ENCODE measurements around the gene SAP130. TPM values are rescaled to one million over a fixed set of nuclear protein-coding genes. Genes with fewer than 3 reads are reported as not detected.

SAP130 gene
- total RNA-seq, 1 experiment from 2014 or later = 45.6 TPM

DNA sequence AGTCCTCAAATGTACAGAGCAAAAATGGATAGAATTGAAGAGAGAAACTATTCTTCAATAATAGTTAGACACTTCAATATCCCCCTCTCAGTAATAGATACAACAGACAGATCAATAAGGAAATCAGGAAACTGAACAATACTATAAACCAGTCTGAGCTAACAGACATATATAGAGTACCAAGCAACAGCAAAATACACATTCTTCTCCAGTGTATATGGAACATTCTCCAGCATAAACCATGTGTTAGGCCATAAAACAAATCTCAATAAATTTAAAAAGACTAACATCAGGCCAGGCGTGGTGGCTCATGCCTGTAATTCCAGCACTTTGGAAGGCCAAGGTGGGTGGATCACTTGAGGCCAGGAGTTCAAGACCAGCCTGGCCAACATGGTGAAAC lies 98.4 kb downstream of the SAP130 start:
- Histone ChIP-seq H2AK5ac (ENCODE audit: insufficient read length, low read length) (no peak overlapping the region), H3K27me3 (ENCODE audit: insufficient read depth, low read length) (no peaks in the 10 kb centered on the region), H3K4me1 (ENCODE audit: insufficient read depth, low read length) (no peaks in the 10 kb centered on the region), H3K56ac (ENCODE audit: insufficient read length, low read depth, low read length) (no peak overlapping the region), H4K20me1 (ENCODE audit: control insufficient read depth, insufficient read depth, insufficient read length) (no peaks in the 10 kb centered on the region), H2BK120ac (ENCODE audit: low read depth, low read length, poor library complexity, severe bottlenecking) (no peak overlapping the region), H3K9ac (ENCODE audit: extremely low read depth, insufficient read length, low read length) (no peak overlapping the region), H3K23ac (ENCODE audit: insufficient read length, low read depth, low read length) (no peak overlapping the region), H3K27ac (ENCODE audit: insufficient read length, low read depth, low read length) (no peak overlapping the region), H3K23me2 (ENCODE audit: insufficient read length, low read depth, low read length, poor library complexity, severe bottlenecking) (no peaks in the 10 kb centered on the region), H3K4ac (ENCODE audit: low read depth, low read length) (no peak overlapping the region), H2BK20ac (ENCODE audit: low read depth, low read length, poor library complexity, severe bottlenecking) (no peak overlapping the region), H2BK5ac (ENCODE audit: insufficient read length, low read length) (no peak overlapping the region), H2BK15ac (ENCODE audit: low read depth, low read length) (no peak overlapping the region), H3K18ac (ENCODE audit: insufficient read length, low read depth, low read length) (no peak overlapping the region), H3T11ph (ENCODE audit: low read length) (no peak overlapping the region), H2BK12ac (ENCODE audit: insufficient read length, low read depth, low read length) (no peak overlapping the region), H3K14ac (ENCODE audit: insufficient read depth, low read length) (no peak overlapping the region), H3K9me3 (ENCODE audit: control insufficient read depth, low read depth, low read length) (no peaks in the 10 kb centered on the region), H2AFZ (ENCODE audit: low read length) (no peak overlapping the region), H3K79me1 (ENCODE audit: insufficient read depth, low read depth, low read length, poor library complexity, severe bottlenecking) (no peaks in the 10 kb centered on the region), H3K79me2 (ENCODE audit: insufficient read depth, low read length) (no peaks in the 10 kb centered on the region), H4K8ac (replicated peaks; ENCODE audit: insufficient read length, low read depth, low read length) (no peak overlapping the region), H4K5ac (ENCODE audit: insufficient read length, low read depth, low read length) (no peak overlapping the region), H4K91ac (ENCODE audit: insufficient read length, low read depth, low read length) (no peak overlapping the region), H3K4me2 (ENCODE audit: insufficient read depth, insufficient read length, low read length) (no peak overlapping the region)
- Mint-ChIP-seq H3K36me3 (ENCODE audit: insufficient read depth in 1 of 3, low read depth in 3 of 3) (no peaks in the 10 kb centered on the region), H3K4me1 (0 out of 4 replicates have a peak, but pooled peaks cover 0 to 8% of the 10 kb centered on the region in 2 experiments), H3K9me3 (no peaks in the 10 kb centered on the region), H3K27me3 (ENCODE audit: low read depth) (no peaks in the 10 kb centered on the region; the same call in 1 of the 2 replicates), H3K4me3 (no peak overlapping the region), H3K27ac (no peak overlapping the region)
- TF ChIP-seq, protein P1, sequence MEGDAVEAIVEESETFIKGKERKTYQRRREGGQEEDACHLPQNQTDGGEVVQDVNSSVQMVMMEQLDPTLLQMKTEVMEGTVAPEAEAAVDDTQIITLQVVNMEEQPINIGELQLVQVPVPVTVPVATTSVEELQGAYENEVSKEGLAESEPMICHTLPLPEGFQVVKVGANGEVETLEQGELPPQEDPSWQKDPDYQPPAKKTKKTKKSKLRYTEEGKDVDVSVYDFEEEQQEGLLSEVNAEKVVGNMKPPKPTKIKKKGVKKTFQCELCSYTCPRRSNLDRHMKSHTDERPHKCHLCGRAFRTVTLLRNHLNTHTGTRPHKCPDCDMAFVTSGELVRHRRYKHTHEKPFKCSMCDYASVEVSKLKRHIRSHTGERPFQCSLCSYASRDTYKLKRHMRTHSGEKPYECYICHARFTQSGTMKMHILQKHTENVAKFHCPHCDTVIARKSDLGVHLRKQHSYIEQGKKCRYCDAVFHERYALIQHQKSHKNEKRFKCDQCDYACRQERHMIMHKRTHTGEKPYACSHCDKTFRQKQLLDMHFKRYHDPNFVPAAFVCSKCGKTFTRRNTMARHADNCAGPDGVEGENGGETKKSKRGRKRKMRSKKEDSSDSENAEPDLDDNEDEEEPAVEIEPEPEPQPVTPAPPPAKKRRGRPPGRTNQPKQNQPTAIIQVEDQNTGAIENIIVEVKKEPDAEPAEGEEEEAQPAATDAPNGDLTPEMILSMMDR (conservative IDR thresholded peaks at IDR 0.05) = no peak
- WGBS (ENCODE audit: extremely low coverage, insufficient read length, low lambda C conversion rate) = no CpG with 5 or more reads among the region's 1 CpG
- DNase-seq = no peak

Data from H9 (cell line).